SK-N-SH (cell line): ENCODE results near the gene GABARAPL2. TPM values are rescaled to one million over a fixed set of nuclear protein-coding genes. Genes with fewer than 3 reads are reported as not detected.
A peak's percentile ranks its signal among the peaks of the same experiment; 100 is the strongest.

Source experiments
- CTCF ChIA-PET: fragments of 300-600, 350-600 bp; formaldehyde crosslinking; extraction: SDS; loops from one replicate; lab custom pipeline; 2021; lab: Yijun Ruan, JAX
- POLR2A ChIA-PET: fragments of 350-600 bp; sonication (Branson Sonifier 250); formaldehyde crosslinking; extraction: SDS; loops from one replicate; lab custom pipeline; 2020; ENCODE audit warnings: antibody characterized with exemption, inconsistent platforms; lab: Yijun Ruan, JAX
- DNase-seq: peaks from one replicate; pipeline ENCODE4 v3.0.0; 2012
- H2AFZ ChIP-seq: fragments of 200-600 bp; sonication (generic); 2 replicates; pipeline ENCODE4 v1.8.1; 2016; ENCODE audit warnings: antibody characterized with exemption, mild to moderate bottlenecking, low read depth
- H3F3A ChIP-seq: fragments of 200-600 bp; sonication (generic); replicated peaks from 2 replicates; pipeline ENCODE3; 2016; ENCODE audit warnings: antibody characterized with exemption, mild to moderate bottlenecking; ENCODE audit not compliant: insufficient read depth
- H3K27ac ChIP-seq, 2 experiments: fragments of 200-500 bp in 1 of 2; fragments of 200-600 bp in 1 of 2; sonication (Bioruptor generic) in 1 of 2; sonication (generic), shearing (Covaris generic) in 1 of 2; 2 replicates each; pipeline versions ENCODE4 v1.5.1 to v1.6.1; 2014 to 2016; ENCODE audit warnings: low read depth in 2 of 2, inconsistent platforms in 1 of 2, low read length in 1 of 2, mild to moderate bottlenecking in 1 of 2, mixed read lengths in 1 of 2
- H3K27me3 ChIP-seq: fragments of 200-600 bp; sonication (generic), shearing (Covaris generic); 2 replicates; pipeline ENCODE4 v1.6.1; 2016; ENCODE audit warnings: mixed run types; ENCODE audit not compliant: insufficient read depth
- H3K36me3 ChIP-seq, 2 experiments: fragments of 200-500 bp in 1 of 2; fragments of 200-600 bp in 1 of 2; sonication (Bioruptor generic) in 1 of 2; sonication (generic) in 1 of 2; replicated peaks in 1 of 2; 2 replicates each; pipeline versions ENCODE3 to v1.5.1; 2014 to 2016; ENCODE audit warnings: low read length in 1 of 2, mild to moderate bottlenecking in 1 of 2; ENCODE audit not compliant: insufficient read depth in 2 of 2, control insufficient read depth in 1 of 2
- H3K4me1 ChIP-seq, 2 experiments: fragments of 200-500 bp in 1 of 2; fragments of 200-600 bp in 1 of 2; sonication (Bioruptor generic) in 1 of 2; sonication (generic), shearing (Covaris generic) in 1 of 2; 2 replicates each; pipeline versions ENCODE4 v1.5.1 to v1.6.1; 2014 to 2016; ENCODE audit warnings: low read depth in 1 of 2, low read length in 1 of 2, mixed run types in 1 of 2; ENCODE audit not compliant: insufficient read depth in 2 of 2, control insufficient read depth in 1 of 2
- H3K4me2 ChIP-seq: fragments of 200-600 bp; sonication (generic), shearing (Covaris generic); 2 replicates; pipeline ENCODE4 v1.6.1; 2017; ENCODE audit warnings: mixed run types
- H3K4me3 ChIP-seq, 2 experiments: fragments of 200-500 bp in 1 of 2; fragments of 200-600 bp in 1 of 2; sonication (Bioruptor generic) in 1 of 2; sonication (generic), shearing (Covaris generic) in 1 of 2; 2 replicates each; pipeline versions ENCODE4 v1.5.1 to v1.8.1; 2014 to 2016; ENCODE audit warnings: low read depth in 2 of 2, inconsistent platforms in 1 of 2, low read length in 1 of 2, mild to moderate bottlenecking in 1 of 2, mixed read lengths in 1 of 2, moderate library complexity in 1 of 2
- H3K79me2 ChIP-seq: fragments of 200-600 bp; sonication (generic); 2 replicates; pipeline ENCODE4 v1.8.1; 2017; ENCODE audit warnings: mild to moderate bottlenecking; ENCODE audit not compliant: insufficient read depth
- H3K9ac ChIP-seq: fragments of 200-600 bp; sonication (generic); 2 replicates; pipeline ENCODE4 v1.6.1; 2017; ENCODE audit warnings: mixed run types
- H3K9me2 ChIP-seq: fragments of 200-600 bp; sonication (generic); 2 replicates; pipeline ENCODE4 v1.6.1; 2017; ENCODE audit warnings: mixed run types
- H3K9me3 ChIP-seq: fragments of 200-600 bp; sonication (generic); 2 replicates; pipeline ENCODE4 v1.6.1; 2017; ENCODE audit warnings: mixed run types, mild to moderate bottlenecking, moderate library complexity
- H4K20me1 ChIP-seq: fragments of 200-600 bp; sonication (generic); 2 replicates; pipeline ENCODE4 v1.6.1; 2017; ENCODE audit warnings: mild to moderate bottlenecking, mixed run types; ENCODE audit not compliant: insufficient read depth
- ELF1 ChIP-seq: IDR thresholded peaks from 2 replicates; pipeline ENCODE4 v1.4.0; 2012
- EP300 ChIP-seq, 2 experiments: IDR thresholded peaks; 2 replicates each; pipeline versions ENCODE4 v1.4.0 to v1.6.1; 2012; ENCODE audit warnings: borderline replicate concordance in 1 of 2, low read depth in 1 of 2, low read length in 1 of 2
- FOXJ3 ChIP-seq: sonication (generic); formaldehyde crosslinking; IDR thresholded peaks from 2 replicates; pipeline ENCODE4 v1.5.1; 2020; ENCODE audit warnings: mild to moderate bottlenecking, missing genetic modification reagents
- FOXM1 ChIP-seq: IDR thresholded peaks from 2 replicates; pipeline ENCODE4 v1.4.0; 2012; ENCODE audit warnings: low read depth, mild to moderate bottlenecking
- JUND ChIP-seq: IDR thresholded peaks from 2 replicates; pipeline ENCODE4 v1.4.0; 2012
- MEF2A ChIP-seq: IDR thresholded peaks from 2 replicates; pipeline ENCODE4 v1.4.0; 2012; ENCODE audit warnings: low read depth, borderline replicate concordance
- RAD21 ChIP-seq: IDR thresholded peaks from 2 replicates; pipeline ENCODE4 v1.6.1; 2012; ENCODE audit warnings: mild to moderate bottlenecking, low read length
- RCOR1 ChIP-seq: fragments of 150-350 bp; IDR thresholded peaks from 2 replicates; pipeline ENCODE4 v1.6.1; 2017; ENCODE audit warnings: antibody characterized with exemption, low read length
- RXRA ChIP-seq: IDR thresholded peaks from 2 replicates; pipeline ENCODE4 v1.4.0; 2012; ENCODE audit warnings: low read depth, mild to moderate bottlenecking, borderline replicate concordance
- TCF12 ChIP-seq: IDR thresholded peaks from 2 replicates; pipeline ENCODE4 v1.4.0; 2012
- YY1 ChIP-seq: IDR thresholded peaks from 2 replicates; pipeline ENCODE4 v1.4.0; 2012; ENCODE audit warnings: low read depth, mild to moderate bottlenecking
- WGBS: methylation state at CpG from one replicate; pipeline ENCODE4 v1.1.6; 2017; ENCODE audit warnings: low lambda C conversion rate; 5-methylcytosine and 5-hydroxymethylcytosine counted together
- polyA plus RNA-seq, 3 experiments: library from polyadenylated mRNA; depleted of rRNA; stranded (reverse); fragments of >200 nt; gene quantifications; 2 replicates each; pipeline ENCODE4 v1.2.3, GENCODE V29; 2012
- TF ChIP-seq, protein P1 (sequence below): IDR thresholded peaks from 2 replicates; pipeline ENCODE4 v1.4.0; 2012; ENCODE audit warnings: low read depth
- TF ChIP-seq, protein P2 (sequence below): IDR thresholded peaks from 2 replicates; pipeline ENCODE4 v1.4.0; 2012; ENCODE audit warnings: low read depth, borderline replicate concordance
- TF ChIP-seq, protein P3 (sequence below): fragments of 150-350 bp; IDR thresholded peaks from 2 replicates; pipeline ENCODE4 v1.6.1; 2016; ENCODE audit warnings: mild to moderate bottlenecking, low read depth, low read length
- TF ChIP-seq, protein P4 (sequence below): IDR thresholded peaks from 2 replicates; pipeline ENCODE4 v1.6.1; 2012; ENCODE audit warnings: mild to moderate bottlenecking, low read depth, low read length, moderate library complexity
- TF ChIP-seq, protein P5 (sequence below): fragments of 150-350 bp; IDR thresholded peaks from 2 replicates; pipeline ENCODE4 v1.6.1; 2017; ENCODE audit warnings: antibody characterized with exemption, low read length, low read depth, borderline replicate concordance
- TF ChIP-seq, protein P6 (sequence below): IDR thresholded peaks from 2 replicates; pipeline ENCODE4; 2012

GABARAPL2 gene
- polyA plus RNA-seq, 1 of the 3 experiments (the other 2 are of a cell fraction), result 135 TPM

DNA sequence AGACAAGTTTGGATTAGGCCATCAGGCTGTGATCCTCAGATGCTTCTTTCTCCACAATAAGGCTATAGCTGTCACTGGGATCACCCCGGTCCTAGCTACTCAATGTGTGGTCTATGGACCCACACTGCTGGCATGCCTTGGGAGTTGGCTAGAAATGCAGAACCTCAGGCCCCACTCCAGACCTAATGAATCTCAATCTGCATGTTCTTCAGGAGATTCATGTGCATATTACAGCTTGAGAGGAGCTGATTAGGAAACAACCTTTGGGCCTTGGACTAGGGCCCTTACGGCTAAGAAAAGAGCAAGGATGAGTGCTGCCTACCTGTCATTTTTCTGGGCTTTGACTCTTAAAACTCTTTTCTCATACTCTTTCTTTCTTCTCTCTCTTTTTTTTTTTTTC, 49.4 kb downstream of the GABARAPL2 start:
- H3F3A ChIP-seq, result peaks cover 29% of the 10 kb centered on the region
- 97% methylated on average over 2 of the region's 2 CpGs for WGBS
- H3K79me2 ChIP-seq, result peaks cover 6% of the 10 kb centered on the region; the same call in 1 of the 2 replicates
- peaks cover 5 to 12% of the 10 kb centered on the region in 2 experiments; a peak in 3 of 4 replicates for H3K4me1 ChIP-seq
- ChIA-PET POLR2A (no interaction called here), CTCF (interaction anchor here (0.7 kb wide), 1 partner anchor 143 kb away, joined by 3 read pairs; no protein-coding TSS in a partner anchor)
- H3K27me3 ChIP-seq, result no peaks in the 10 kb centered on the region
- no peak overlapping the region for H3K9ac ChIP-seq
- H3K9me3 ChIP-seq, result no peaks in the 10 kb centered on the region
- peak overlapping the region in 1 of 2 experiments; percentile 84; a peak in 2 of 4 replicates for H3K27ac ChIP-seq
- H3K9me2 ChIP-seq, result no peaks in the 10 kb centered on the region
- no peak for DNase-seq
- H3K4me2 ChIP-seq, result no peak overlapping the region; the same call in 1 of the 2 replicates
- TF ChIP-seq, protein P1, sequence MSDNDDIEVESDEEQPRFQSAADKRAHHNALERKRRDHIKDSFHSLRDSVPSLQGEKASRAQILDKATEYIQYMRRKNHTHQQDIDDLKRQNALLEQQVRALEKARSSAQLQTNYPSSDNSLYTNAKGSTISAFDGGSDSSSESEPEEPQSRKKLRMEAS, result no peak
- TF ChIP-seq RCOR1 (no peak), JUND (no peak), MEF2A (no peak), EP300 (IDR thresholded peaks at IDR 0.05; ENCODE audit: borderline replicate concordance in 1 of 2, low read depth in 1 of 2, low read length in 1 of 2) (no peak), ELF1 (no peak), YY1 (no peak)
- TF ChIP-seq, protein P2, sequence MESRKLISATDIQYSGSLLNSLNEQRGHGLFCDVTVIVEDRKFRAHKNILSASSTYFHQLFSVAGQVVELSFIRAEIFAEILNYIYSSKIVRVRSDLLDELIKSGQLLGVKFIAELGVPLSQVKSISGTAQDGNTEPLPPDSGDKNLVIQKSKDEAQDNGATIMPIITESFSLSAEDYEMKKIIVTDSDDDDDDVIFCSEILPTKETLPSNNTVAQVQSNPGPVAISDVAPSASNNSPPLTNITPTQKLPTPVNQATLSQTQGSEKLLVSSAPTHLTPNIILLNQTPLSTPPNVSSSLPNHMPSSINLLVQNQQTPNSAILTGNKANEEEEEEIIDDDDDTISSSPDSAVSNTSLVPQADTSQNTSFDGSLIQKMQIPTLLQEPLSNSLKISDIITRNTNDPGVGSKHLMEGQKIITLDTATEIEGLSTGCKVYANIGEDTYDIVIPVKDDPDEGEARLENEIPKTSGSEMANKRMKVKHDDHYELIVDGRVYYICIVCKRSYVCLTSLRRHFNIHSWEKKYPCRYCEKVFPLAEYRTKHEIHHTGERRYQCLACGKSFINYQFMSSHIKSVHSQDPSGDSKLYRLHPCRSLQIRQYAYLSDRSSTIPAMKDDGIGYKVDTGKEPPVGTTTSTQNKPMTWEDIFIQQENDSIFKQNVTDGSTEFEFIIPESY, result no peak
- no peak overlapping the region for H3K4me3 ChIP-seq
- peaks cover 54 to 75% of the 10 kb centered on the region in 2 experiments for H3K36me3 ChIP-seq
- H4K20me1 ChIP-seq, result peaks cover 4% of the 10 kb centered on the region; the same call in 1 of the 2 replicates
- no peak overlapping the region for H2AFZ ChIP-seq

DNA sequence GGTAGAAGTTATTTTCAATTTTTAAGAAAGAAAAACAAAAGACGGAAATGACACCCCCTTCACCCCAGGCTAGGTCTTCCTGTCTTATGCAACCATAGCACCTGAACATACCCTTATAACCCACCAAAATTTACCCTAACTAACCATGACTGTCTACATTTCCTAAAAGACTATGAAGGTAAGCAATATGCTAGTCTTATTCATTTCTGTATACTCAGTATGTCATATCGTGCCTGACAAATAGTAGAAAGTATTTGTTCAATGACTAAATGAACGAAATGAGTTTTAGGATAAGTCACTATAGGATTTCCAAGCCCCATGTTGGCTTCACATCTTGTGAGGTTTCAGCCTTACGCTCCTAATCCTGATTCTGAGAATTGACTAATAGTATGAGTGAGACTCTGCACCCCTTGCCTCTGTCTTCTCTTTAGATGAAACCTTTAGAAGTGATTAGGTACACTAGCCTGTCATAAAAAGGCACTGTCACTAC, 50.4 kb downstream of the GABARAPL2 start:
- Histone ChIP-seq H3F3A (peaks cover 29% of the 10 kb centered on the region), H3K4me3 (no peak overlapping the region), H3K27me3 (no peaks in the 10 kb centered on the region), H3K4me2 (no peak overlapping the region), H3K4me1 (peaks cover 10 to 17% of the 10 kb centered on the region in 2 experiments), H3K27ac (no peak overlapping the region), H2AFZ (no peak overlapping the region), H3K9me3 (no peaks in the 10 kb centered on the region), H4K20me1 (peaks cover 4% of the 10 kb centered on the region; the same call in 1 of the 2 replicates), H3K79me2 (peaks cover 14% of the 10 kb centered on the region), H3K9me2 (no peaks in the 10 kb centered on the region), H3K36me3 (peaks cover 54 to 67% of the 10 kb centered on the region in 2 experiments), H3K9ac (no peak overlapping the region)
- POLR2A ChIA-PET, result no interaction called here
- CTCF ChIA-PET, result interaction anchor here (0.7 kb wide), 1 partner anchor 151 kb away, joined by 3 read pairs; no protein-coding TSS in a partner anchor
- WGBS, result 95% methylated on average over 4 of the region's 4 CpGs
- no peak for DNase-seq
- TF ChIP-seq EP300 (IDR thresholded peaks at IDR 0.05; ENCODE audit: borderline replicate concordance in 1 of 2, low read depth in 1 of 2, low read length in 1 of 2) (no peak), RAD21 (no peak), FOXJ3 (CRISPR knock-in tag) (no peak), FOXM1 (no peak), TCF12 (no peak), RXRA (no peak)
- TF ChIP-seq, protein P3, sequence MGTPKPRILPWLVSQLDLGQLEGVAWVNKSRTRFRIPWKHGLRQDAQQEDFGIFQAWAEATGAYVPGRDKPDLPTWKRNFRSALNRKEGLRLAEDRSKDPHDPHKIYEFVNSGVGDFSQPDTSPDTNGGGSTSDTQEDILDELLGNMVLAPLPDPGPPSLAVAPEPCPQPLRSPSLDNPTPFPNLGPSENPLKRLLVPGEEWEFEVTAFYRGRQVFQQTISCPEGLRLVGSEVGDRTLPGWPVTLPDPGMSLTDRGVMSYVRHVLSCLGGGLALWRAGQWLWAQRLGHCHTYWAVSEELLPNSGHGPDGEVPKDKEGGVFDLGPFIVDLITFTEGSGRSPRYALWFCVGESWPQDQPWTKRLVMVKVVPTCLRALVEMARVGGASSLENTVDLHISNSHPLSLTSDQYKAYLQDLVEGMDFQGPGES, result no peak
- TF ChIP-seq, protein P1, result no peak
- TF ChIP-seq, protein P4, sequence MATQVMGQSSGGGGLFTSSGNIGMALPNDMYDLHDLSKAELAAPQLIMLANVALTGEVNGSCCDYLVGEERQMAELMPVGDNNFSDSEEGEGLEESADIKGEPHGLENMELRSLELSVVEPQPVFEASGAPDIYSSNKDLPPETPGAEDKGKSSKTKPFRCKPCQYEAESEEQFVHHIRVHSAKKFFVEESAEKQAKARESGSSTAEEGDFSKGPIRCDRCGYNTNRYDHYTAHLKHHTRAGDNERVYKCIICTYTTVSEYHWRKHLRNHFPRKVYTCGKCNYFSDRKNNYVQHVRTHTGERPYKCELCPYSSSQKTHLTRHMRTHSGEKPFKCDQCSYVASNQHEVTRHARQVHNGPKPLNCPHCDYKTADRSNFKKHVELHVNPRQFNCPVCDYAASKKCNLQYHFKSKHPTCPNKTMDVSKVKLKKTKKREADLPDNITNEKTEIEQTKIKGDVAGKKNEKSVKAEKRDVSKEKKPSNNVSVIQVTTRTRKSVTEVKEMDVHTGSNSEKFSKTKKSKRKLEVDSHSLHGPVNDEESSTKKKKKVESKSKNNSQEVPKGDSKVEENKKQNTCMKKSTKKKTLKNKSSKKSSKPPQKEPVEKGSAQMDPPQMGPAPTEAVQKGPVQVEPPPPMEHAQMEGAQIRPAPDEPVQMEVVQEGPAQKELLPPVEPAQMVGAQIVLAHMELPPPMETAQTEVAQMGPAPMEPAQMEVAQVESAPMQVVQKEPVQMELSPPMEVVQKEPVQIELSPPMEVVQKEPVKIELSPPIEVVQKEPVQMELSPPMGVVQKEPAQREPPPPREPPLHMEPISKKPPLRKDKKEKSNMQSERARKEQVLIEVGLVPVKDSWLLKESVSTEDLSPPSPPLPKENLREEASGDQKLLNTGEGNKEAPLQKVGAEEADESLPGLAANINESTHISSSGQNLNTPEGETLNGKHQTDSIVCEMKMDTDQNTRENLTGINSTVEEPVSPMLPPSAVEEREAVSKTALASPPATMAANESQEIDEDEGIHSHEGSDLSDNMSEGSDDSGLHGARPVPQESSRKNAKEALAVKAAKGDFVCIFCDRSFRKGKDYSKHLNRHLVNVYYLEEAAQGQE, result no peak
- TF ChIP-seq, protein P5, sequence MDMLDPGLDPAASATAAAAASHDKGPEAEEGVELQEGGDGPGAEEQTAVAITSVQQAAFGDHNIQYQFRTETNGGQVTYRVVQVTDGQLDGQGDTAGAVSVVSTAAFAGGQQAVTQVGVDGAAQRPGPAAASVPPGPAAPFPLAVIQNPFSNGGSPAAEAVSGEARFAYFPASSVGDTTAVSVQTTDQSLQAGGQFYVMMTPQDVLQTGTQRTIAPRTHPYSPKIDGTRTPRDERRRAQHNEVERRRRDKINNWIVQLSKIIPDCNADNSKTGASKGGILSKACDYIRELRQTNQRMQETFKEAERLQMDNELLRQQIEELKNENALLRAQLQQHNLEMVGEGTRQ, result no peak
- TF ChIP-seq, protein P6, sequence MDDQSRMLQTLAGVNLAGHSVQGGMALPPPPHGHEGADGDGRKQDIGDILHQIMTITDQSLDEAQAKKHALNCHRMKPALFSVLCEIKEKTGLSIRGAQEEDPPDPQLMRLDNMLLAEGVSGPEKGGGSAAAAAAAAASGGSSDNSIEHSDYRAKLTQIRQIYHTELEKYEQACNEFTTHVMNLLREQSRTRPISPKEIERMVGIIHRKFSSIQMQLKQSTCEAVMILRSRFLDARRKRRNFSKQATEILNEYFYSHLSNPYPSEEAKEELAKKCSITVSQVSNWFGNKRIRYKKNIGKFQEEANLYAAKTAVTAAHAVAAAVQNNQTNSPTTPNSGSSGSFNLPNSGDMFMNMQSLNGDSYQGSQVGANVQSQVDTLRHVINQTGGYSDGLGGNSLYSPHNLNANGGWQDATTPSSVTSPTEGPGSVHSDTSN, result no peak
